CD1c-positive myeloid dendritic cell (primary cell): ENCODE measurements around the gene FAM240B.

Experiments
- DNase-seq: peaks from one replicate; pipeline ENCODE4 v3.0.0-alpha.2; 2016; ENCODE audit errors: extremely low spot score

The FAM240B gene

DNA sequence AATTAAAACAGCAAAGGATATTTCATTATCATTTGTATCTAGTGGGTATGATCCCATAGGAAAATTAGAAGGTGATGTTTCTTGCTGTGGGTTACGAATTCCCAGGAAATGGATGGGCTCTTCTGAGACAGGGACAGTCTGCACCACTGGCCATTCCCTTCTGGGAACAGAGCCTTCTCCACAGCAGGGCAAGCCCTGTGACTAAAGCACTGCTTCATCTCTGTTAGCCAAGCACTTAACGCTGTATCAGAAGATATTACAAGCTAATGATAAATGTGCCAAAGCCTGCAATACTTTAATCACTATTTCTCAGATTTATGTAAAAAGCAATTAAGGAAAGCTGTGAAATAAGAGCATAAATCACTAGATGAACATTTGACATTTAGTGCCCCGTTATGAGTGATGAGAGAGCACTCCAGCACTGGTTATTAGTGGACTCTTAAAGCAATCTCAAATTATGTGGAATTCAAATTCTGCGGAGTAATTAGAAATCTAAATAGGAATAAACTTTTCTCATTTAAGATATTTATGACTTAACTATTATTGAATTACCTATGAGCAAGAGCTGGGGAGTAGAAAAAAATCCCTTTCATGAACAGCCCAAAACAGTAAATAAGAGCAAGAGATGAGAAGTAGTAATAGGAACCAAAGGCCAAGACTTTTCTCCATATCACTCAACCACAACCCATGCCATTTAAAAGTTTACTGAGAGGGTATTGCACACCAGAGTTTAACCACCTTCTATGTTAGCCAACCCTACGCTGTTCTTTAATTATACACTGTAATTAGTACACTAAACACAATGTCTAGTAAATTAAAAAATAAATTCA, 49.2 kb downstream of the FAM240B start:
- no peak for DNase-seq

DNA sequence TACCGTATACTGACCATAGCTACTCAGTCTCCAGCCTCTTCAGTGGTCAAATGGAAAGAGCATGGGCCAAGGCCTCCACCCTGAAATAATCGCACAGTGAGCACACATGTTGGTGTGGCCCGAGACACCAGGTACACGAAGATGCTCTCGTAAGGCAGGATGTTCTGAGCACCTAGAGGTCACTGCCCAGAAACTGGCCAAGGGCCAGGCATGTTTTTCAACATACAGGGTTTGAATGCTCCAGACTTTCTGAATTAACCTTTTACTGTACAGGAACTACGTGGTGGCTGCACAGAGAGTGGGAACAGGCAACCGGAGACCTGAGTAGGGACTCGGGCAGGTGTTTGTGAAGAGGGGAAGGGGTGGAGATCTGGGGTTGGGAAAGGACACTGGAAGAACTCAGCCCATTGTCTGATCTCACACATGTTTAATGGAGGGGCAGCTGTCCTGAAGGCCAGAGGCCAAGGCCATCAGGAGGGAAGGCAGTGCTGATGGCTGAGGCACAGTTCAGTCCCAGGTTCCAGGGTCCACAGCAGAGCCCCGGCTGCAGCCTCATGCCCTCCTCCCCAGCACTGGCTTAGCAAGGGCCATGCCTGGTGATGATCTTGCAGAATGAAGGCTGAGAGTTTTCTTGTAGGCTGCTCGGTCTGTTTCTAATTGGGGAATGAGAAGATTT, 51.0 kb downstream of the FAM240B start:
- no peak for DNase-seq

DNA sequence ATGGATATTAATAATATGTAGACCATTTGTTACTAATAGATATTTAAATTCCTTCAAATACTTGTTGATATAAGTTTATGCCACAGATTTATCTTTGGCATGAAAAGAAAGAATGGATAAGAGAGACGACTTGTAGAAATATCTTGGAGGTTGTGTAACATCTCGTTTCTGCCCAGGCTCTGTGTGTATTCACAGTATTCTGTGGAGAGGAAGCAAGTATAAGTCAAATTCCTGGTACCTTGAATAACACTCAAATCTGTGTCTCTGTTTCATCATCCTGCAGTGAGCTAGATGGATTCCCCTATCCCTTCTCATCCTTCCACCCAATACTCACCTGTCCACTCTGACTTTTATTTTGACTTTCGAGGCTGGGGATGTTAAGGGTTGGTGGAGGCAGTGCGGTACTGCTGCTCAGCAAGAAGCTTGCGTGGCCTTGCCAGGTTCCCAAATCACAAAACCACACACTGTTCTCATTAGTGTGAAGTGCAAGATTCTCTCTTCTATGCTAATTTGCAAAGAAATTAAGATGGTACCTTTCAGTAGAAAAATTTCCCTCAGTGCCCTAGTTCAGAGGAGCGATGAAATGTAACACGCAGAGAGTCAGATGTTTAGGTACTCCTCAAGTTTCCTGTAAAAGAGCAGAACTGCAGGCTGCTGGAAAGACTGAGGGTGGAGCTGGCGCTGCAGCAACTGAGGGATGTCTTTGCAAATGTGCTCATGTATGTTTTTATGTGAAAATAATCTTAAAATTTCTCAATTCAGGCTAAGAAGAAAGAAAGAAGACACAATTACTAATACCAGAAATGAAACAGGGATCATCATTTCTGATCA, 57.0 kb downstream of the FAM240B start:
- DNase-seq = no peak

DNA sequence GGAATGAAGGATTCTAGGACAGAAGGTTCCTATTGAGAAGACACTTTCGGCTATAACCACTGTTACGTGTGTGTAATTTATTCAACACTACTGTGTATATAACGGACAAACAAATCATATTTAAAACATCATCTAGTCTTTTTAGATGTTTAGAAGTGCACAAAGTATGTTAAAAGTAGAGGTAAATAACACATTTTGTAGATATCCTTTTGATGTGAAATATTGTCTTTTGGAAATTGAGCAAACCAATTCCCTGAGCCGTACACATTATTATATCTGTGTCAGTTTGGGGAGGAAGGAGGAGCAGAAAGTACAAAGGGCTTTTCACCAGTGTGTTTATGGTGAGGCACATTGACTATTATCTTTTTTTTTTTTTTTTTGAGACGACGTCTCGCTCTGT, 60.4 kb downstream of the FAM240B start:
- no peak for DNase-seq

DNA sequence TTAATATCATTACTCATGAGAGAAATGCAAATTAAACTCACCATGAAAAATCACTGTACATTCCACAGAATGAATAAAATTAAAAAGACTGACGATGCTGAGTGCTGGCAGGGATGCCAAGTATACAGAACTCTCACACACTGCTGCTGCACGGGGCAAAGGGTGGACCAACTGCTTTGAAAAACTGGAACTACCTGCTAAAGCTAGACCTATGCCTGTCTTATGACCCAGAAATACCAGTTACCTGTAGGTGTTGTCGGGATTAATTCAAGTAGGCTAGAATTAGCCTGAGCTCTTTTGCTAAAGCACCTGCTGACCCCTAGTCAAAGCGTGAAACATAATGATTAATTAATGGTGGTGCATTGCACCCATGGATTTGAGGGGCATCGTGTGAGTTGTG, 63.0 kb downstream of the FAM240B start:
- DNase-seq = no peak

DNA sequence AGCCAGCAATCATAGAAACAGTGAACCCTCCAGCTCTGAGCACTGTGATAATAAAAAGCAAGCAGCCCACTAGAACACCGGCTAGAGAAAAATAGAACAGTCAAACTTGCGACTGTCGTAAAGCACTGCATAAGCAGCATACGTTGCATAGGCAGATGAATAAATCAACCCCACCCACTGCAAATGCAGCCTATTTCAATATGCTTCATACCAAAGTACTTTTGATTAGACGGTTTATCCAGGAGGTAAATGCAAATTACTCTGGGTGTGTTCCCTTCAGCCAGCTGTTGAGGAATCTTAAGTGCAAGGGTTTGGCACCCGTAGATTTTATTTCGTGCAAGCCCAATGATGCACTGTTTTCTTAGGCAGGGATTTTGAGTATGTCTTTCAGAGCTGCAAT, 67.4 kb downstream of the FAM240B start:
- DNase-seq = no peak

DNA sequence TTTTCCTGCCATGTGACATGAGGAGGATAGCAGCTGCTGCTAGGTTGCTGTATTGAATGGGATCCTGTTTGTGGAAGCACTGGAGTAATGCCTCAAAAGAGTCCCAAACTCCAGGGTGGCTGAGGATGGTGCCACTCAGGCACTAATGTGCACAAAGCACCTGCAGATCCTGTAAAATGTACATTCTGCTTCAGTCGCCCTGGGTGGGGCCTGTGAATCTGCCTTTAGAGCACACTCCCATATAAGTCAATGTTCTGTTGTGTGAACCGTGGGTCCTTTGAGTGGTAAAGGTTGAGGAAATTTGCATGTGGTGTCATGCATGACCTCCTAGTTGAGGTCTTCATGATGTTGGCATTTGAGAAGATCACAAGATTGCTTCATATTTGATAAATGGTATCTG, 67.9 kb downstream of the FAM240B start:
- DNase-seq = no peak

DNA sequence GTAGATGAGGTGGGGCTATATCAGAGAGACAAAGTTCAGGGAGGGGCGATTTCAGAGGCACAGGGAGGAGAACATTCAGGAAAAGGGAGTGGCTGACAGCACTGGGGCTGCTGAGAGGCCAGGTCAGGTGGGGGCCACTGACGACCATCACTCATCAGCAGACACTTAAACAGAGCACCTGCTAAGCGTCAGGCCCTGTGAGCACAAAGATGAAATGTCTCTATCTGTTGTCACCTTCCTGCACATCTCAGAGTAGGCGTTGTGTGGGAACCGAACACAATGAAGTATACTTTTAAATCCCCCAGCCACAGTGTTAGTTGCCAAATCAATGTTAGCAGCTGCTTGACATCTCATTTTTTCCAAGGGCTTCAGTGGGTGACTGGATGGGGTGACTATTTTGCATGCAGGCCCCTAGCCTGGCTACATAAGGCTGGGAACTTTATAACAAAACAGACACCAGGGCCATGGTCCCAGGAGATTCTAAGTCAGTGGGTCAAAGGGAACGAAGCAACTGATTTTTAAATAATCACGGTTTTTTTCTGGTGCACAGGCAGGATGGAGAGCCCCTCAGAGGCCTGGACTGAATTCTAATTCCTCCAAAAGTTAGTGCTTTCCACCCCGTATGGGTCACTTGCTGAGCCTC, 68.4 kb downstream of the FAM240B start:
- DNase-seq = no peak

DNA sequence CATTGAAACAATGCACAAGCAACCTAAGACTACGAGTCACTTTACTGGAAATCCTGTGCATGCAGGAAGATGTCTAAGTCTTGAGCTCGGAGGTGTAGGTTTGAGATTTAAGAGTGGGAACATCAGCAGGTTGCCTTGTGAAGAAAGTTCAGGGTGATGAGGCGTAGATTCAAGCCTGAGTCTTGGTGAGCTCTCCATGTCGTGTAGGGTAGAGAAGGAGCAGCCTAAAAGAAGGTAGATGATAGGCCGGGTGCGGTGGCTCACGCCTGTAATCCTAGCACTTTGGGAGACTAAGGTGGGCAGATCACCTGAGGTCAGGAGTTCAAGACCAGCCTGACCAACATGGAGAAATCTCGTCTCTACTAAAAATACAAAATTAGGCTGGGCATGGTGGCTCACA, 69.4 kb downstream of the FAM240B start:
- no peak for DNase-seq

DNA sequence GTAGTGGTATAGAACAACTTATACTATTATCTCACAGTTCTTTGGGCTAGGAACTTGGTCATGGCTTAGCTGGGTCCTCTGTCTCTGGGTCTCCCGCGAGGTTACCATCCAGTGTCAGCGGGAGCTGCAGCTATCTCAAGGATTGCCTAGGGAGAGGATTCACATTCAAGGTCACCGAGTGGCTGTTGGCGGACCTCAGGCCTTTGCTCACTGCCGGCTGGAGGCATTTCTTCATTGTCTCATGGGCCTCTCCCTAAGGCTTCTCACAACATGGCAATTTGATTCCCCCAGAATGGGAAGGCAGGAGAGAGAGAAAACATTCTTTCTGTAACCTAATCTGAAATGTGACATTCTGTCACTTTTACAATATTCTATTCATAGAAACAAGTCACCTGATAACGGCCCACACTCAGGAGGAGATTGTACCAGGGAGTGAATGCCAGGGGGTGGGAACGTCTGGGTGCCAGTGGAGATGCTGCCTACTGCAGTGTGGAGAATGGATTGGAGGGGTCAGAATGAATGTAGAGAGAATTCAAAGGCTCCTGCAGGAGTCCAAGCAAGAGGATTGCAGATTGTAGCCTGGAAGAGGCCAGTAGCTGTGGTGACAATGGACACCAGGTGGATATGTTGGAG, 70.1 kb downstream of the FAM240B start:
- DNase-seq = no peak

DNA sequence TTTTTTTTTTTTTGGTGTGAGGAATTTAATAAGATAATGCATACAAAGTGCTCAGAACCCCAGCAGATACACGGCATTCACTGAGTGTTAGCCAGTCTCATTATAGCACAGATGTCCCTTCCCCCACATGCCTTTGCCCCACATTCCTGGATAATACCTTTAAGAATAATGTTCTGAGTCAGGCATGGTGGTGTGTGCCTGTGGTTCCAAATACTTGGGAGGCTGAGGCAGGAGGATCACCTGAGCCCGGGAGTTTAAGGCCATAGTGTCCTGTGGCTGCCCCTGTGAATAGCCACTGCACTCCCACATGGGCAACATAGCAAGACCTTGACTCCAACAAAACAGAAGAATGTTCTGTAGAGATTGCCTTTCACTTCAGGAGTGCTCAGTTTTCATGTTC, 75.3 kb downstream of the FAM240B start:
- DNase-seq = no peak
